ENCODE measurements around the gene TCTA. TPM values are rescaled to one million over a fixed set of nuclear protein-coding genes. Genes with fewer than 3 reads are reported as not detected.

TCTA gene
- total RNA-seq, 1 donor from 2014 or later = 38.1 TPM

GRCh38 chr3:49462222-49462621 lies 50.0 kb downstream of the TCTA start:
- H3K36me3 ChIP-seq = no peaks in the 10 kb centered on the region
- intact Hi-C loops (cut with DNase I) = no loop called here
- no peaks in the 10 kb centered on the region for H3K27me3 ChIP-seq
- peaks cover 8% of the 10 kb centered on the region for H3K4me1 ChIP-seq
- no peak overlapping the region for H3K4me3 ChIP-seq
- no peak for DNase-seq
- ATAC-seq = no peak
- no peaks in the 10 kb centered on the region for H3K9me3 ChIP-seq
- no peak for TF ChIP-seq CTCF (IDR thresholded peaks at IDR 0.05)
- peak overlapping the region; percentile 55 for H3K27ac ChIP-seq

GRCh38 chr3:49465270-49466034 lies 53.2 kb downstream of the TCTA start:
- H3K27ac ChIP-seq = peak overlapping the region; percentile 26
- intact Hi-C loops (cut with DNase I) = no loop called here
- peak; percentile 78 for DNase-seq
- H3K4me3 ChIP-seq = no peak overlapping the region
- no peaks in the 10 kb centered on the region for H3K9me3 ChIP-seq
- no peaks in the 10 kb centered on the region for H3K36me3 ChIP-seq
- no peak for ATAC-seq
- H3K27me3 ChIP-seq = no peaks in the 10 kb centered on the region
- no peak for TF ChIP-seq CTCF (IDR thresholded peaks at IDR 0.05)
- peaks cover 23% of the 10 kb centered on the region for H3K4me1 ChIP-seq

Other genes with a start within 250 kb of the TCTA start
- gene CCDC71, start 246.1 kb upstream of the TCTA start, total RNA-seq = 22.1 TPM
- 22.4 TPM for gene KLHDC8B, start 240.8 kb upstream of the TCTA start, total RNA-seq
- 6.8 TPM for gene C3orf62, start 135.2 kb upstream of the TCTA start, total RNA-seq
- 69.6 TPM for gene USP4, start 72.4 kb upstream of the TCTA start, total RNA-seq
- 415 TPM for gene GPX1, start 54.1 kb upstream of the TCTA start, total RNA-seq
- gene RHOA, start 447 bp upstream of the TCTA start, total RNA-seq = 543 TPM
- gene AMT, start 10.1 kb downstream of the TCTA start, total RNA-seq = 9.0 TPM
- 23.1 TPM for gene NICN1, start 16.9 kb downstream of the TCTA start, total RNA-seq
- gene DAG1, start 57.8 kb downstream of the TCTA start, total RNA-seq = 88.2 TPM
- gene BSN, start 142.1 kb downstream of the TCTA start, total RNA-seq = 0.43 TPM